Measurements from ENCODE around the gene ZNF426. TPM values are rescaled to one million over a fixed set of nuclear protein-coding genes. Genes with fewer than 3 reads are reported as not detected.

Gene ZNF426
- total RNA-seq, 1 donor from 2014 or later, result 24.5 TPM

- Mint-ChIP-seq H3K27ac (ENCODE audit: unreplicated experiment) (no peak overlapping the region), H3K4me1 (peaks cover 19% of the 10 kb centered on the region), H3K9me3 (peaks cover 31% of the 10 kb centered on the region), H3K4me3 (peak overlapping the region; percentile 47), H3K36me3 (ENCODE audit: low read depth) (peaks cover 85% of the 10 kb centered on the region), H3K27me3 (ENCODE audit: low read depth) (no peaks in the 10 kb centered on the region)
- no peak for TF ChIP-seq CTCF (conservative IDR thresholded peaks at IDR 0.05)
- no peak for DNase-seq (ENCODE audit: low read depth, low spot score)
Measured at GRCh38 chr19:9535934-9536333, 2.5 kb downstream of the ZNF426 start.

GRCh38 chr19:9531933-9532332, 6.5 kb downstream of the ZNF426 start:
- peaks cover 43% of the 10 kb centered on the region for H3K9me3 Mint-ChIP-seq
- H3K4me3 Mint-ChIP-seq, result no peak overlapping the region
- no peak overlapping the region for H3K27ac Mint-ChIP-seq (ENCODE audit: unreplicated experiment)
- no peaks in the 10 kb centered on the region for H3K27me3 Mint-ChIP-seq (ENCODE audit: low read depth)
- no peak for DNase-seq (ENCODE audit: low read depth, low spot score)
- H3K36me3 Mint-ChIP-seq (ENCODE audit: low read depth), result peaks cover 91% of the 10 kb centered on the region
- TF ChIP-seq CTCF (conservative IDR thresholded peaks at IDR 0.05), result no peak
- no peaks in the 10 kb centered on the region for H3K4me1 Mint-ChIP-seq

- DNase-seq (ENCODE audit: low read depth, low spot score), result no peak
- Mint-ChIP-seq H3K36me3 (ENCODE audit: low read depth) (peaks cover 89% of the 10 kb centered on the region), H3K27ac (ENCODE audit: unreplicated experiment) (no peak overlapping the region), H3K4me1 (no peaks in the 10 kb centered on the region), H3K4me3 (no peak overlapping the region), H3K9me3 (peaks cover 55% of the 10 kb centered on the region), H3K27me3 (ENCODE audit: low read depth) (no peaks in the 10 kb centered on the region)
- TF ChIP-seq CTCF (conservative IDR thresholded peaks at IDR 0.05), result no peak
Measured at GRCh38 chr19:9528757-9529336, 9.6 kb downstream of the ZNF426 start.

GRCh38 chr19:9523885-9524474, 14.5 kb downstream of the ZNF426 start:
- TF ChIP-seq CTCF (conservative IDR thresholded peaks at IDR 0.05), result no peak
- no peak for DNase-seq (ENCODE audit: low read depth, low spot score)
- Mint-ChIP-seq H3K27me3 (ENCODE audit: low read depth) (no peaks in the 10 kb centered on the region), H3K9me3 (peaks cover 42% of the 10 kb centered on the region), H3K27ac (ENCODE audit: unreplicated experiment) (no peak overlapping the region), H3K36me3 (ENCODE audit: low read depth) (peaks cover 67% of the 10 kb centered on the region), H3K4me3 (peak overlapping the region; percentile 49), H3K4me1 (no peaks in the 10 kb centered on the region)

GRCh38 chr19:9507285-9507684, 31.2 kb downstream of the ZNF426 start:
- Mint-ChIP-seq H3K36me3 (ENCODE audit: low read depth) (peaks cover 11% of the 10 kb centered on the region), H3K27me3 (ENCODE audit: low read depth) (no peaks in the 10 kb centered on the region), H3K4me1 (no peaks in the 10 kb centered on the region), H3K9me3 (peaks cover 23% of the 10 kb centered on the region), H3K4me3 (no peak overlapping the region), H3K27ac (ENCODE audit: unreplicated experiment) (no peak overlapping the region)
- no peak for DNase-seq (ENCODE audit: low read depth, low spot score)
- no peak for TF ChIP-seq CTCF (conservative IDR thresholded peaks at IDR 0.05)

Data from neural crest cell (in vitro differentiated cells).